OCI-LY7 (cell line): Measurements from ENCODE around the gene SLC8A1.

Experiments
- CTCF ChIP-seq: fragments of 200-600 bp; sonication (generic); conservative IDR thresholded peaks from 2 replicates; pipeline ENCODE4 v1.5.1; 2014; ENCODE audit warnings: mild to moderate bottlenecking, antibody characterized with exemption, low read length, moderate library complexity, mixed read lengths
- EZH2phosphoT487 ChIP-seq: fragments of 200-600 bp; sonication (generic); IDR thresholded peaks from 2 replicates; pipeline ENCODE4 v1.6.1; 2018; ENCODE audit warnings: low read depth, borderline replicate concordance, mild to moderate bottlenecking, mixed run types, antibody characterized with exemption, low read length, moderate library complexity, mixed read lengths

DNA sequence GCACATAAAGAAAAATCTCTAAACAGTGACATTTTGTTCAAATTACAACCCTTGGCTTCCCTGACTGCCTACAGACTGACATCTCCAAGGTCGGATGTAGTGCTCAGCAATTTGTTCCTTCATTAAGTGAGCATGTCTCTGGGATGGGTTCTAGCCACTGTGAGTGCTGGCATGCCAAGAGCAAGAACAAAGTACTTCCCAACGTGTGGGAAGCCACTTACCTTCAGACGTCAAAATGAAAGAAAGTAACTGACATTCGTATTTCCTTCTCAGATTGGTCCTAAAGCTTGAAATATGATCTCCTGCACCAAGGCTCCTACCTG lies 193.8 kb downstream of the SLC8A1 start:
- no peak for TF ChIP-seq CTCF
- no peak for TF ChIP-seq EZH2phosphoT487
